Medulla oblongata (tissue), 1 donor: ENCODE measurements around the gene SH3PXD2A.
"Not testable (repeated sequence)": the region's sequence is repeated elsewhere in the genome, so short reads cannot be mapped to it uniquely, and the experiment has no call there.

Experiments
- DNase-seq: peaks from one replicate; pipeline ENCODE4 v3.0.0-alpha.2; 2015; ENCODE audit errors: extremely low spot score

Gene SH3PXD2A

GRCh38 chr10:103833731-103834365 is 21.5 kb downstream of the SH3PXD2A start:
- peak; percentile 80 for DNase-seq

- DNase-seq: no peak
Observed at GRCh38 chr10:103832806-103833205, 22.6 kb downstream of the SH3PXD2A start.

- DNase-seq: no peak
Observed at GRCh38 chr10:103829838-103830465, 25.4 kb downstream of the SH3PXD2A start.

- no peak for DNase-seq
Observed at GRCh38 chr10:103829278-103829677, 26.1 kb downstream of the SH3PXD2A start.

GRCh38 chr10:103828587-103829197 is 26.7 kb downstream of the SH3PXD2A start:
- DNase-seq: no peak

GRCh38 chr10:103828107-103828506 is 27.3 kb downstream of the SH3PXD2A start:
- DNase-seq: no peak

- DNase-seq: no peak
Observed at GRCh38 chr10:103826885-103827284, 28.5 kb downstream of the SH3PXD2A start.

GRCh38 chr10:103824281-103824680 is 31.1 kb downstream of the SH3PXD2A start:
- DNase-seq: no peak

- no peak for DNase-seq
Observed at GRCh38 chr10:103823706-103824272, 31.6 kb downstream of the SH3PXD2A start.

GRCh38 chr10:103822800-103823199 is 32.6 kb downstream of the SH3PXD2A start:
- no peak for DNase-seq

GRCh38 chr10:103822107-103822716 is 33.2 kb downstream of the SH3PXD2A start:
- DNase-seq: no peak

GRCh38 chr10:103820101-103821062 is 35.0 kb downstream of the SH3PXD2A start:
- DNase-seq: no peak

- no peak for DNase-seq
Observed at GRCh38 chr10:103819493-103819892, 35.9 kb downstream of the SH3PXD2A start.

- no peak for DNase-seq
Observed at GRCh38 chr10:103818765-103819374, 36.5 kb downstream of the SH3PXD2A start.

GRCh38 chr10:103818105-103818504 is 37.3 kb downstream of the SH3PXD2A start:
- no peak for DNase-seq

GRCh38 chr10:103816431-103816830 is 38.9 kb downstream of the SH3PXD2A start:
- DNase-seq: no peak

- DNase-seq: no peak
Observed at GRCh38 chr10:103814626-103815370, 40.6 kb downstream of the SH3PXD2A start.

GRCh38 chr10:103814105-103814504 is 41.3 kb downstream of the SH3PXD2A start:
- no peak for DNase-seq

- DNase-seq: not testable (repeated sequence)
Observed at GRCh38 chr10:103813312-103813711, 42.1 kb downstream of the SH3PXD2A start.

- no peak for DNase-seq
Observed at GRCh38 chr10:103812432-103812831, 42.9 kb downstream of the SH3PXD2A start.
